IMR-90 (cell line): ENCODE results near the gene CNKSR3. TPM values are rescaled to one million over a fixed set of nuclear protein-coding genes. Genes with fewer than 3 reads are reported as not detected.

Experiments
- ATAC-seq: fragments of 200-7000 bp; cut with Tn5 transposase; 2 replicates; pipeline ENCODE4 v1.9.1; 2020; ENCODE audit warnings: low read depth, mild to moderate bottlenecking, moderate library complexity
- BruUV-seq: library from RNA; stranded (reverse); fragments of 400-500 nt; replicated peaks from 2 replicates; lab custom pipeline; 2021; lab: Mats Ljungman, UMichigan
- CTCF ChIA-PET: fragments of 300-600 bp; formaldehyde crosslinking; extraction: SDS; loops from one replicate; lab custom pipeline; 2021; ENCODE audit warnings: antibody characterized with exemption; lab: Yijun Ruan, JAX
- POLR2A ChIA-PET: fragments of 300-600 bp; sonication (Branson Sonifier 250); formaldehyde crosslinking; loops from one replicate; lab custom pipeline; 2022; ENCODE audit warnings: antibody characterized with exemption; ENCODE audit not compliant: unreplicated experiment; lab: Charles Lee
- DNase-seq: peaks from one replicate; pipeline ENCODE4 v3.0.0; 2013
- H2AFZ ChIP-seq: replicated peaks from 2 replicates; pipeline ENCODE3; 2013; ENCODE audit warnings: low read length, mild to moderate bottlenecking; ENCODE audit not compliant: poor library complexity
- H2AK5ac ChIP-seq: 2 replicates; pipeline ENCODE4 v1.6.1; 2013; ENCODE audit warnings: low read depth, low read length, inconsistent platforms
- H2AK9ac ChIP-seq: replicated peaks from 2 replicates; pipeline ENCODE3; 2013; ENCODE audit warnings: mild to moderate bottlenecking, low read depth, low read length, moderate library complexity; ENCODE audit not compliant: poor library complexity
- H2BK120ac ChIP-seq: 2 replicates; pipeline ENCODE4 v1.6.1; 2013; ENCODE audit warnings: low read depth, low read length, inconsistent platforms
- H2BK15ac ChIP-seq: 3 replicates; pipeline ENCODE4 v1.6.1; 2013; ENCODE audit warnings: low read depth, low read length, inconsistent platforms
- H2BK20ac ChIP-seq: 2 replicates; pipeline ENCODE4 v1.6.1; 2013; ENCODE audit warnings: low read depth, mild to moderate bottlenecking, inconsistent platforms, low read length, moderate library complexity
- H2BK5ac ChIP-seq: 2 replicates; pipeline ENCODE4 v1.6.1; 2013; ENCODE audit warnings: mild to moderate bottlenecking, low read depth, low read length, inconsistent platforms; ENCODE audit not compliant: poor library complexity, severe bottlenecking
- H3K14ac ChIP-seq: replicated peaks from 2 replicates; pipeline ENCODE4 v1.6.1; 2013; ENCODE audit warnings: low read depth, low read length, inconsistent platforms
- H3K18ac ChIP-seq: 2 replicates; pipeline ENCODE4 v1.6.1; 2013; ENCODE audit warnings: low read depth, low read length, control low read depth
- H3K23ac ChIP-seq: 2 replicates; pipeline ENCODE4 v1.6.1; 2013; ENCODE audit warnings: low read depth, low read length, inconsistent platforms
- H3K27ac ChIP-seq: 2 replicates; pipeline ENCODE4 v1.5.1; 2013; ENCODE audit warnings: mild to moderate bottlenecking, control low read depth, low read length; ENCODE audit not compliant: insufficient read depth
- H3K27me3 ChIP-seq: 2 replicates; pipeline ENCODE4 v1.6.1; 2013; ENCODE audit warnings: low read length; ENCODE audit not compliant: control insufficient read depth, insufficient read depth
- H3K36me3 ChIP-seq: 2 replicates; pipeline ENCODE4 v1.6.1; 2013; ENCODE audit warnings: low read length, mixed read lengths; ENCODE audit not compliant: control insufficient read depth, insufficient read depth
- H3K4ac ChIP-seq: 2 replicates; pipeline ENCODE4 v1.6.1; 2013; ENCODE audit warnings: low read depth, low read length, inconsistent platforms
- H3K4me1 ChIP-seq: 2 replicates; pipeline ENCODE4 v1.6.1; 2013; ENCODE audit warnings: low read length, mixed read lengths; ENCODE audit not compliant: control insufficient read depth, insufficient read depth
- H3K4me2 ChIP-seq: 2 replicates; pipeline ENCODE4 v1.6.1; 2013; ENCODE audit warnings: low read depth, mild to moderate bottlenecking, control low read depth, low read length, moderate library complexity
- H3K4me3 ChIP-seq: 2 replicates; pipeline ENCODE4 v1.5.1; 2013; ENCODE audit warnings: low read depth, mild to moderate bottlenecking, control low read depth, low read length, moderate library complexity; ENCODE audit not compliant: insufficient read depth
- H3K56ac ChIP-seq: 2 replicates; pipeline ENCODE4 v1.6.1; 2013; ENCODE audit warnings: low read length, inconsistent platforms; ENCODE audit not compliant: insufficient read depth; ENCODE audit errors: extremely low read depth
- H3K79me1 ChIP-seq, 2 experiments: 2 replicates each; pipeline ENCODE4 v1.6.1; 2013; ENCODE audit warnings: low read length in 2 of 2, inconsistent platforms in 1 of 2, low read depth in 1 of 2
- H3K9ac ChIP-seq: 2 replicates; pipeline ENCODE4 v1.6.1; 2013; ENCODE audit warnings: low read depth, low read length, control low read depth
- H3K9me1 ChIP-seq: 2 replicates; pipeline ENCODE4 v1.6.1; 2013; ENCODE audit warnings: low read length, inconsistent platforms; ENCODE audit not compliant: insufficient read depth
- H3K9me3 ChIP-seq: 2 replicates; pipeline ENCODE4 v1.6.1; 2013; ENCODE audit warnings: low read length; ENCODE audit not compliant: control insufficient read depth, insufficient read depth
- H4K20me1 ChIP-seq: 2 replicates; pipeline ENCODE4 v1.6.1; 2013; ENCODE audit warnings: low read length, inconsistent platforms; ENCODE audit not compliant: insufficient read depth
- H4K5ac ChIP-seq: 2 replicates; pipeline ENCODE4 v1.6.1; 2013; ENCODE audit warnings: mild to moderate bottlenecking, low read depth, low read length, control low read depth
- H4K8ac ChIP-seq, 2 experiments: 2 replicates each; pipeline ENCODE4 v1.6.1; 2013; ENCODE audit warnings: low read depth in 2 of 2, low read length in 2 of 2, control low read depth in 1 of 2, inconsistent platforms in 1 of 2
- H4K91ac ChIP-seq: 2 replicates; pipeline ENCODE4 v1.6.1; 2013; ENCODE audit warnings: low read depth, low read length, inconsistent platforms; ENCODE audit not compliant: insufficient read depth
- BHLHE40 ChIP-seq: fragments of 150-350 bp; IDR thresholded peaks from 2 replicates; pipeline ENCODE4 v1.6.1; 2016; ENCODE audit warnings: mild to moderate bottlenecking, low read depth, low read length
- CEBPB ChIP-seq: IDR thresholded peaks from 2 replicates; pipeline ENCODE4 v1.6.1; 2012; ENCODE audit warnings: low read depth, low read length, improper control_type of control experiment
- CHD1 ChIP-seq: IDR thresholded peaks from 2 replicates; pipeline ENCODE4 v1.6.1; 2012; ENCODE audit warnings: low read depth, low read length, improper control_type of control experiment
- CTCF ChIP-seq: conservative IDR thresholded peaks from 2 replicates; pipeline ENCODE4 v1.5.1; 2012; ENCODE audit warnings: mild to moderate bottlenecking, low read depth, low read length, improper control_type of control experiment
- ELK1 ChIP-seq: fragments of 150-350 bp; IDR thresholded peaks from 2 replicates; pipeline ENCODE4 v1.6.1; 2016; ENCODE audit warnings: low read depth, mild to moderate bottlenecking, low read length, moderate library complexity, borderline replicate concordance
- FOS ChIP-seq: fragments of 150-350 bp; IDR thresholded peaks from 2 replicates; pipeline ENCODE4 v1.6.1; 2016; ENCODE audit warnings: low read depth, low read length
- MAFK ChIP-seq: IDR thresholded peaks from 2 replicates; pipeline ENCODE4 v1.6.1; 2012; ENCODE audit warnings: low read depth, low read length, improper control_type of control experiment
- MAZ ChIP-seq: IDR thresholded peaks from 2 replicates; pipeline ENCODE4 v1.6.1; 2012; ENCODE audit warnings: low read depth, mild to moderate bottlenecking, low read length, improper control_type of control experiment, moderate library complexity, borderline replicate concordance
- MXI1 ChIP-seq: IDR thresholded peaks from 2 replicates; pipeline ENCODE4 v1.6.1; 2012; ENCODE audit warnings: low read depth, mild to moderate bottlenecking, low read length, moderate library complexity, borderline replicate concordance
- NFE2L2 ChIP-seq: fragments of 150-350 bp; IDR thresholded peaks from 2 replicates; pipeline ENCODE4 v1.6.1; 2016; ENCODE audit warnings: low read depth, mild to moderate bottlenecking, low read length
- POLR2A ChIP-seq: IDR thresholded peaks from 2 replicates; pipeline ENCODE4 v1.6.1; 2012; ENCODE audit warnings: mild to moderate bottlenecking, low read depth, low read length
- RCOR1 ChIP-seq: IDR thresholded peaks from 2 replicates; pipeline ENCODE4 v1.6.1; 2012; ENCODE audit warnings: mild to moderate bottlenecking, low read length, improper control_type of control experiment; ENCODE audit not compliant: insufficient replicate concordance
- RFX5 ChIP-seq: IDR thresholded peaks from 2 replicates; pipeline ENCODE4 v1.8.0; 2012; ENCODE audit warnings: low read depth, mild to moderate bottlenecking, low read length, moderate library complexity
- SMC3 ChIP-seq: fragments of 150-350 bp; IDR thresholded peaks from 2 replicates; pipeline ENCODE4 v1.6.1; 2016; ENCODE audit warnings: low read depth, mild to moderate bottlenecking, antibody characterized with exemption, low read length, moderate library complexity
- WGBS, 2 experiments: methylation state at CpG; one replicate each; pipeline versions ENCODE4 v1.1.5 to v1.1.7; 2013; ENCODE audit warnings: missing lambda C conversion rate in 2 of 2; ENCODE audit not compliant: insufficient read length in 1 of 2; ENCODE audit errors: extremely low coverage in 2 of 2; 5-methylcytosine and 5-hydroxymethylcytosine counted together
- dilution Hi-C: fragments of 300-500 bp; cut with HindIII; formaldehyde crosslinking; loops from one replicate; pipeline ENCODE4 v1.14.3; 2018; ENCODE audit warnings: low sequenced_read_pairs; ENCODE audit not compliant: unreplicated experiment
- in situ Hi-C: fragments of 300-500 bp; cut with MboI; formaldehyde crosslinking; loops from 3 replicates; pipeline ENCODE4 v1.14.3; 2019; ENCODE audit warnings: low sequenced_read_pairs, inconsistent platforms, mixed read lengths
- intact Hi-C: fragments of 100-400 bp; cut with micrococcal nuclease; formaldehyde crosslinking; loops from 2 replicates; pipeline ENCODE4 v1.10.0; 2022
- polyA plus RNA-seq, 3 experiments: library from polyadenylated mRNA; depleted of rRNA; stranded (reverse); fragments of >200 nt; gene quantifications; 2 replicates each; pipeline ENCODE4 v1.2.3, GENCODE V29; 2012; ENCODE audit warnings: low replicate concordance in 1 of 3
- total RNA-seq: library from RNA; depleted of rRNA; stranded (reverse); fragments of >200 nt; gene quantifications from 2 replicates; pipeline ENCODE4 v1.2.3, GENCODE V29; 2012

Gene CNKSR3
- total and polyA plus RNA-seq, 2 of the 4 experiments (the other 2 are of a cell fraction): 6.7 to 15.8 TPM

- WGBS, 2 experiments: 93% methylated on average over 3 of the region's 12 CpGs; no CpG with 5 or more reads in 1 of the 2 experiments
- Histone ChIP-seq H2AK9ac (peak overlapping the region; percentile 46), H4K20me1 (no peaks in the 10 kb centered on the region; the same call in 1 of the 2 replicates), H3K4me2 (no peak overlapping the region), H3K36me3 (no peaks in the 10 kb centered on the region), H2AFZ (peak overlapping the region; percentile 26), H2AK5ac (peak overlapping the region; percentile 23), H3K4ac (peak overlapping the region; percentile 57), H3K9me1 (peaks cover 19% of the 10 kb centered on the region), H2BK15ac (no peak overlapping the region), H2BK20ac (peak overlapping the region; percentile 67), H4K91ac (peak overlapping the region; percentile 2), H3K9me3 (no peaks in the 10 kb centered on the region; the same call in 1 of the 2 replicates), H4K8ac (peak overlapping the region in 1 of 2 experiments; percentile 58; a peak in 1 of 4 replicates), H2BK5ac (peak overlapping the region; percentile 20), H3K9ac (no peak overlapping the region), H3K56ac (no peak overlapping the region), H4K5ac (no peak overlapping the region), H3K4me3 (no peak overlapping the region), H3K27me3 (no peaks in the 10 kb centered on the region), H3K23ac (no peak overlapping the region; the same call in 1 of the 2 replicates), H3K4me1 (peaks cover 16% of the 10 kb centered on the region), H2BK120ac (peak overlapping the region; percentile 36), H3K14ac (peak overlapping the region; percentile 41; the same call in 1 of the 2 replicates), H3K27ac (no peak overlapping the region), H3K18ac (peak overlapping the region; percentile 11; the same call in 1 of the 2 replicates), H3K79me1 (peaks cover 44 to 67% of the 10 kb centered on the region in 2 experiments)
- dilution Hi-C loops: no loop called here
- POLR2A ChIA-PET: no interaction called here
- ATAC-seq (peak; percentile 53), DNase-seq (peak; percentile 84)
- in situ Hi-C loops: no loop called here
- CTCF ChIA-PET: interaction anchor here (0.6 kb wide), 1 partner anchor 17 kb away, joined by 3 read pairs; no protein-coding TSS in a partner anchor
- intact Hi-C loops: no loop called here
- BruUV-seq: no TSS peak
- no peak for TF ChIP-seq CHD1
- TF ChIP-seq CEBPB: no peak
- TF ChIP-seq MXI1: no peak
- TF ChIP-seq CTCF: no peak
- TF ChIP-seq BHLHE40: peak; percentile 35; the same call in 1 of the 2 replicates
- TF ChIP-seq MAZ: no peak
- TF ChIP-seq POLR2A: no peak
- TF ChIP-seq ELK1: no peak
- no peak for TF ChIP-seq RCOR1
- TF ChIP-seq RFX5: no peak
- TF ChIP-seq NFE2L2: 0 out of 2 replicates have a peak, but pooled peaks have one; percentile 1
- TF ChIP-seq SMC3: no peak
- TF ChIP-seq FOS: peak; percentile 28; the same call in 1 of the 2 replicates
- peak; percentile 58 for TF ChIP-seq MAFK
These were observed 35.6 kb downstream of the CNKSR3 start for GRCh38 chr6:154474648-154475428.
